Common myeloid progenitor, CD34-positive (primary cell): Measurements from ENCODE around the gene MEIS1.
A peak's percentile ranks its signal among the peaks of the same experiment; 100 is the strongest.

ENCODE experiments used
- CTCF ChIA-PET: fragments of 350-600 bp; sonication (Branson Sonifier 250); formaldehyde crosslinking; loops from one replicate; lab custom pipeline; 2021; ENCODE audit warnings: antibody characterized with exemption; lab: Charles Lee
- POLR2A ChIA-PET: fragments of 350-600 bp; sonication (Branson Sonifier 250); formaldehyde crosslinking; loops from one replicate; lab custom pipeline; 2021; ENCODE audit warnings: antibody characterized with exemption; lab: Charles Lee
- DNase-seq, 3 donors: peaks; one replicate each; pipeline versions ENCODE4 v3.0.0 to v3.0.0-alpha.2; 2013
- H3K27ac ChIP-seq, 2 experiments: 1 replicate in 1 of 2; 2 replicates in 1 of 2; pipeline ENCODE4 v1.7.0; 2013; ENCODE audit warnings: inconsistent platforms in 2 of 2, low read length in 2 of 2, mild to moderate bottlenecking in 2 of 2, low read depth in 1 of 2, moderate library complexity in 1 of 2; ENCODE audit not compliant: severe bottlenecking in 2 of 2, insufficient read depth in 1 of 2, poor library complexity in 1 of 2
- H3K27me3 ChIP-seq, 5 experiments: replicated peaks in 2 of 5; 1 replicate in 3 of 5; 2 replicates in 2 of 5; pipeline versions ENCODE4 v1.6.1 to v1.7.0; 2013; ENCODE audit warnings: low read length in 4 of 5, mild to moderate bottlenecking in 2 of 5, moderate library complexity in 2 of 5, inconsistent platforms in 1 of 5; ENCODE audit not compliant: insufficient read depth in 5 of 5, control insufficient read depth in 4 of 5
- H3K36me3 ChIP-seq, 4 experiments: 1 replicate in 2 of 4; 2 replicates in 2 of 4; pipeline versions ENCODE4 v1.6.1 to v1.7.0; 2013; ENCODE audit warnings: low read length in 3 of 4, control low read depth in 1 of 4, mild to moderate bottlenecking in 1 of 4; ENCODE audit not compliant: control insufficient read depth in 4 of 4, insufficient read depth in 4 of 4
- H3K4me1 ChIP-seq, 4 experiments: 1 replicate in 3 of 4; 2 replicates in 1 of 4; pipeline versions ENCODE4 v1.6.1 to v1.7.1; 2013; ENCODE audit warnings: low read length in 3 of 4, mild to moderate bottlenecking in 3 of 4, control low read depth in 1 of 4, inconsistent platforms in 1 of 4, moderate library complexity in 1 of 4; ENCODE audit not compliant: control insufficient read depth in 4 of 4, insufficient read depth in 4 of 4; ENCODE audit errors: control extremely low read depth in 1 of 4
- H3K4me3 ChIP-seq, 7 experiments: 1 replicate in 4 of 7; 2 replicates in 3 of 7; pipeline versions ENCODE4 v1.5.1 to v1.7.0; 2013; ENCODE audit warnings: mild to moderate bottlenecking in 7 of 7, low read length in 6 of 7, moderate library complexity in 6 of 7, inconsistent platforms in 2 of 7, low read depth in 2 of 7, control low read depth in 1 of 7; ENCODE audit not compliant: insufficient read depth in 4 of 7, control insufficient read depth in 1 of 7; ENCODE audit errors: extremely low read depth in 1 of 7
- H3K9me3 ChIP-seq, 5 experiments: 1 replicate in 4 of 5; 2 replicates in 1 of 5; pipeline versions ENCODE4 v1.6.1 to v1.7.1; 2013; ENCODE audit warnings: low read length in 4 of 5, mild to moderate bottlenecking in 2 of 5, inconsistent platforms in 1 of 5, low read depth in 1 of 5, moderate library complexity in 1 of 5; ENCODE audit not compliant: control insufficient read depth in 4 of 5, insufficient read depth in 2 of 5; ENCODE audit errors: control extremely low read depth in 1 of 5
- WGBS: methylation state at CpG from one replicate; pipeline ENCODE4 v1.1.5; 2013; ENCODE audit not compliant: insufficient coverage; 5-methylcytosine and 5-hydroxymethylcytosine counted together

Gene MEIS1

GRCh38 chr2:66582104-66582986 lies 147.4 kb downstream of the MEIS1 start:
- WGBS: 1% methylated on average over 27 of the region's 36 CpGs
- H3K27me3 ChIP-seq: peaks cover 0 to 23% (median 0%) of the 10 kb centered on the region in 5 experiments
- H3K4me1 ChIP-seq: peaks cover 5 to 62% (median 30%) of the 10 kb centered on the region in 4 experiments
- peak overlapping the region; percentile 44 to 97 (median 72) for H3K4me3 ChIP-seq
- peak overlapping the region; percentile 86 to 97 for H3K27ac ChIP-seq
- peak in 1 of 3 donors; percentile 65 for DNase-seq
- POLR2A ChIA-PET: interaction anchor here (0.6 kb wide), 2 partner anchors 157 to 676 kb away, joined by 3 read pairs; no protein-coding TSS in a partner anchor
- CTCF ChIA-PET: interaction anchor here (1.0 to 15.0 kb wide), 3 partner anchors 98 to 146 kb away, joined by 3 to 185 read pairs (median 27); partner anchors contain the start of gene MEIS1
- H3K36me3 ChIP-seq: no peaks in the 10 kb centered on the region
- no peaks in the 10 kb centered on the region for H3K9me3 ChIP-seq

- H3K4me3 ChIP-seq: peak overlapping the region; percentile 40 to 97 (median 72)
- no peaks in the 10 kb centered on the region for H3K36me3 ChIP-seq
- WGBS: 2% methylated on average over 25 of the region's 26 CpGs
- H3K27ac ChIP-seq: peak overlapping the region; percentile 86 to 97
- POLR2A ChIA-PET: interaction anchor here (1.0 kb wide), 1 partner anchor 143 kb away, joined by 3 read pairs; no protein-coding TSS in a partner anchor
- H3K9me3 ChIP-seq: no peaks in the 10 kb centered on the region
- CTCF ChIA-PET: interaction anchor here (0.6 to 5.5 kb wide), 6 partner anchors 99 to 938 kb away, joined by 3 to 27 read pairs (median 4); no protein-coding TSS in a partner anchor
- peaks cover 5 to 63% (median 22%) of the 10 kb centered on the region in 4 experiments for H3K4me1 ChIP-seq
- DNase-seq: peak in 2 of 3 donors; percentile 67 to 78
- peaks cover 0 to 18% (median 0%) of the 10 kb centered on the region in 5 experiments for H3K27me3 ChIP-seq
Measured at GRCh38 chr2:66582987-66583880, 148.3 kb downstream of the MEIS1 start.

- H3K27ac ChIP-seq: peak overlapping the region; percentile 86 to 97
- peak overlapping the region in 6 of 7 experiments; percentile 17 to 97 (median 72) for H3K4me3 ChIP-seq
- WGBS: no CpG with 5 or more reads among the region's 5 CpGs
- ChIA-PET POLR2A (interaction anchor here (1.0 kb wide), 1 partner anchor 143 kb away, joined by 3 read pairs; no protein-coding TSS in a partner anchor), CTCF (interaction anchor here (0.6 to 2.4 kb wide), 4 partner anchors 144 to 938 kb away, joined by 3 to 5 read pairs (median 4); no protein-coding TSS in a partner anchor)
- DNase-seq: peak in 1 of 3 donors; percentile 66
- H3K9me3 ChIP-seq: no peaks in the 10 kb centered on the region
- no peaks in the 10 kb centered on the region for H3K36me3 ChIP-seq
- H3K4me1 ChIP-seq: peaks cover 5 to 57% (median 19%) of the 10 kb centered on the region in 4 experiments
- H3K27me3 ChIP-seq: peaks cover 0 to 12% (median 0%) of the 10 kb centered on the region in 5 experiments
Measured at GRCh38 chr2:66583881-66584280, 149.0 kb downstream of the MEIS1 start.

GRCh38 chr2:66585587-66585986 lies 150.7 kb downstream of the MEIS1 start:
- ChIA-PET CTCF (interaction anchor here (1.3 to 3.0 kb wide), 4 partner anchors 8 to 1065 kb away, joined by 3 to 13 read pairs (median 5); no protein-coding TSS in a partner anchor), POLR2A (no interaction called here)

GRCh38 chr2:66587216-66587615 lies 152.3 kb downstream of the MEIS1 start:
- H3K36me3 ChIP-seq: no peaks in the 10 kb centered on the region
- no peak overlapping the region for H3K27ac ChIP-seq
- POLR2A ChIA-PET: no interaction called here
- CTCF ChIA-PET: interaction anchor here (1.1 to 3.0 kb wide), 10 partner anchors 9 to 1252 kb away, joined by 3 to 13 read pairs (median 5); no protein-coding TSS in a partner anchor
- peak in 2 of 3 donors; percentile 69 to 70 for DNase-seq
- peak overlapping the region in 3 of 7 experiments; percentile 16 to 46 (median 43) for H3K4me3 ChIP-seq
- WGBS: 4% methylated on average over 3 of the region's 4 CpGs
- no peaks in the 10 kb centered on the region for H3K9me3 ChIP-seq
- H3K4me1 ChIP-seq: peaks cover 2 to 40% (median 12%) of the 10 kb centered on the region in 4 experiments
- H3K27me3 ChIP-seq: peaks cover 0 to 7% (median 0%) of the 10 kb centered on the region in 5 experiments

More at GRCh38 chr2:66585587-66585986, 150.7 kb downstream of the MEIS1 start:
- DNase-seq: peak in 2 of 3 donors; percentile 69 to 84
- peak overlapping the region; percentile 34 to 50 for H3K27ac ChIP-seq
- peaks cover 0 to 12% (median 0%) of the 10 kb centered on the region in 5 experiments for H3K27me3 ChIP-seq
- peaks cover 3 to 43% (median 17%) of the 10 kb centered on the region in 4 experiments for H3K4me1 ChIP-seq
- WGBS: 23% methylated on average over 1 of the region's 6 CpGs
- no peaks in the 10 kb centered on the region for H3K36me3 ChIP-seq
- peak overlapping the region in 2 of 7 experiments; percentile 55 to 64 for H3K4me3 ChIP-seq
- no peaks in the 10 kb centered on the region for H3K9me3 ChIP-seq

- no peak for DNase-seq
- ChIA-PET CTCF (no interaction called here), POLR2A (no interaction called here)
- Histone ChIP-seq H3K36me3 (no peaks in the 10 kb centered on the region), H3K4me1 (no peaks in the 10 kb centered on the region), H3K9me3 (peaks cover 0 to 3% (median 2%) of the 10 kb centered on the region in 5 experiments), H3K27ac (no peak overlapping the region), H3K4me3 (no peak overlapping the region), H3K27me3 (no peaks in the 10 kb centered on the region)
Measured at GRCh38 chr2:66594001-66594400, 159.1 kb downstream of the MEIS1 start.
